Measurements from ENCODE around the gene KNCN.

KNCN gene

DNA sequence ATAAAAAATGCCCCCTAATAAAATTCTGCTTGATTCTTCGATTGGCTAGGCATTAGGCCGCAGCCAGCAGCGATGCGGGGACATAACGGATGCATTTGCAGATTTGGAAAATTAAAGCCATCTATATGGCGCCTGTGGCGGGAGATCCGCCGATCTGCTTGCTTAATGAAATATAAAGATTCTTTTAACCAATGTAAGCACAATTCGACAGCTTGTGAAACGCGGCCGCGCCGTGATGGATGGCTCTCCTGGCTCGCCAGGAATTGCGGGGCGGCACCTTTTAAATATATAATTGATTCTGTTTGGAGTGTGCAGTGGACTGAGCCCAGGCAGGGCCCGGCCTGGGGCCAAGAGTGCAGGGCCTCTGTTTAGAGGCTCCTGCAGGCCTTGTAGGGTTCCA is 53.8 kb downstream of the KNCN start:
- no peak for DNase-seq (ENCODE audit: low spot score)

DNA sequence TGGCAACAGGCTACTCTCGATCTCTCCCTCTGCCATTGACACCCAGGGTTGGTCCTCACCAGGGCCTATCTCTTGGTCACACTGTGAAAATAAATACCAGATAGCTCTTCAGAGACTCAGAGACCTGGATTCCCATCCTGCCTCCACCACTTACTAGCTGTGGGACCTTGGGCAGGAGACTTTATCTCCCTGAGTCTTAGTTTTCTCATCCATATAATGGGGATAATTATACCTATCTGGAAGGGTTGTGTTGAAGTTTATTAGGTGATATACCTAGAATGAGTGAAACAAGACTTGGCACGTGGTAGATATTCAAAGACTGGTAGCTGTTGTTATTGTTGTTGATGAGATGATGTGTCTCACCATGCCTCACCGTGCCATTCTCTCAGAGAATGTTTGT is 54.4 kb downstream of the KNCN start:
- no peak for DNase-seq (ENCODE audit: low spot score)

DNA sequence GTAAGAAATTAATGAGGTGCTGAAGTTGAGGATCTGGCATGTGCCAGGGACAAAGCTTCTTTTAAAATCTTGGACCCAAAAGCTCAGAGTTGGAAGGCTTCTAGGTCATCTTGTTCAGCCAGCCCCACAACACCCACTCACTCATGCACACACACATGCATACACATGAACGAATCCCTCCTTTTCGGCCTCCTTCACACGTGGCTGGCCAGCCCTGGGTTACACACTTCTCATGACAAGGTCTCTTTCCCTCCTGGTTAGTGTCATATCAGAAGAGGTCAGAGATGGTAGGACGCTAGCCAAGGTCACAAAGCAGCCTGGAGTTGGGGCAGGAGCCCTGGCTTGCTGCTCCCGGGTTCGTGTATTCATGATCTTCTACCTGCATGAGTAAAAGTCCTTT is 54.9 kb downstream of the KNCN start:
- no peak for DNase-seq (ENCODE audit: low spot score)

DNA sequence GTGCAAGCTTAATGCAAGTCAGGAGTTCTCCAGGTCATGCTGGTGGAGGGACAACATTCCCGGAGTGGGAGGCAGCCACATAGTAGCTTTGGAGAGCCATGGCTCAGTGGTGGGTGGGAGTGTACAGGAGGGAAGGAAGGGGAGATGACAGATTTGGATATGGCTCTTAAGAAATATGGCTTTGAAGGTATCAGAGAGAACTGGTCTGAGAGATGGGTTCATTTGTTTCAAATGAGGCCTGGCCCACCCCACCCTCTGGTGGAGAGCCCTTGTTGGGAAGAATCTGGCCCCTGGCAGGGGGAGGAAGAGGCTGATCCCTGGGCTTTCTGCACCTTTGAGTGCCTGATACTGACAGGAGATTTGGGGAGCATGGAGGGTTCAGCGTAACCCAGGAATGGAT is 55.7 kb downstream of the KNCN start:
- DNase-seq (ENCODE audit: low spot score), result no peak

Measured in hepatic stellate cell (primary cell).